ENCODE results near the gene ANKS1B.

ANKS1B gene

GRCh38 chr12:99066726-99067125 lies 918.0 kb downstream of the ANKS1B start:
- no peak for DNase-seq (ENCODE audit: low spot score)
- in situ Hi-C loops (cut with MboI; ENCODE audit: low sequenced_read_pairs, unreplicated experiment): no loop called here
- TF ChIP-seq CTCF (IDR thresholded peaks at IDR 0.05; ENCODE audit: borderline replicate concordance, control extremely low read depth, extremely low read depth, insufficient read depth, missing control alignments): no peak

- no peak for TF ChIP-seq CTCF (IDR thresholded peaks at IDR 0.05; ENCODE audit: borderline replicate concordance, control extremely low read depth, extremely low read depth, insufficient read depth, missing control alignments)
- no peak for DNase-seq (ENCODE audit: low spot score)
- in situ Hi-C loops (cut with MboI; ENCODE audit: low sequenced_read_pairs, unreplicated experiment): no loop called here
Measured at GRCh38 chr12:99063182-99063581, 921.6 kb downstream of the ANKS1B start.

- TF ChIP-seq CTCF (IDR thresholded peaks at IDR 0.05; ENCODE audit: borderline replicate concordance, control extremely low read depth, extremely low read depth, insufficient read depth, missing control alignments): no peak
- in situ Hi-C loops (cut with MboI; ENCODE audit: low sequenced_read_pairs, unreplicated experiment): no loop called here
- DNase-seq (ENCODE audit: low spot score): no peak
Measured at GRCh38 chr12:99059824-99060511, 924.8 kb downstream of the ANKS1B start.

GRCh38 chr12:99057670-99058069 lies 927.1 kb downstream of the ANKS1B start:
- DNase-seq (ENCODE audit: low spot score): no peak
- in situ Hi-C loops (cut with MboI; ENCODE audit: low sequenced_read_pairs, unreplicated experiment): no loop called here
- TF ChIP-seq CTCF (IDR thresholded peaks at IDR 0.05; ENCODE audit: borderline replicate concordance, control extremely low read depth, extremely low read depth, insufficient read depth, missing control alignments): no peak

GRCh38 chr12:99056186-99056585 lies 928.5 kb downstream of the ANKS1B start:
- no peak for TF ChIP-seq CTCF (IDR thresholded peaks at IDR 0.05; ENCODE audit: borderline replicate concordance, control extremely low read depth, extremely low read depth, insufficient read depth, missing control alignments)
- in situ Hi-C loops (cut with MboI; ENCODE audit: low sequenced_read_pairs, unreplicated experiment): no loop called here
- no peak for DNase-seq (ENCODE audit: low spot score)

- no peak for TF ChIP-seq CTCF (IDR thresholded peaks at IDR 0.05; ENCODE audit: borderline replicate concordance, control extremely low read depth, extremely low read depth, insufficient read depth, missing control alignments)
- DNase-seq (ENCODE audit: low spot score): no peak
- in situ Hi-C loops (cut with MboI; ENCODE audit: low sequenced_read_pairs, unreplicated experiment): no loop called here
Measured at GRCh38 chr12:99055299-99055698, 929.4 kb downstream of the ANKS1B start.

All from GM13976 (cell line).